ENCODE results near the gene STX8.

- TF ChIP-seq CTCF (IDR thresholded peaks at IDR 0.05 in 2 of 3, conservative IDR thresholded peaks at IDR 0.05 in 1 of 3; ENCODE audit: borderline replicate concordance in 1 of 3, insufficient read depth in 1 of 3, low read depth in 2 of 3, low read length in 2 of 3) (no peak), FOSL1 (IDR thresholded peaks at IDR 0.05; ENCODE audit: low read depth) (no peak), SRF (IDR thresholded peaks at IDR 0.05; ENCODE audit: low read depth) (no peak), YY1 (IDR thresholded peaks at IDR 0.05; ENCODE audit: extremely low read depth, insufficient replicate concordance, low read depth, low read length) (no peak), SIN3A (IDR thresholded peaks at IDR 0.05; ENCODE audit: low read depth) (no peak), POLR2AphosphoS5 (IDR thresholded peaks at IDR 0.05; ENCODE audit: low read depth, low read length) (no peak), CEBPB (IDR thresholded peaks at IDR 0.05; ENCODE audit: low read depth) (no peak)
These were observed 38.3 kb downstream of the STX8 start for GRCh38 chr17:9537177-9537776.
